IPS-NIHi7 (cell line): ENCODE results near the gene CACNG4.
"Not testable (repeated sequence)": the region's sequence is repeated elsewhere in the genome, so short reads cannot be mapped to it uniquely, and the experiment has no call there.

Experiments used
- DNase-seq: peaks from one replicate; pipeline ENCODE4 v3.0.0; 2012; ENCODE audit warnings: mixed read lengths; ENCODE audit errors: extremely low spot score

Gene CACNG4

GRCh38 chr17:67018471-67019434 is 54.2 kb downstream of the CACNG4 start:
- no peak for DNase-seq

DNA sequence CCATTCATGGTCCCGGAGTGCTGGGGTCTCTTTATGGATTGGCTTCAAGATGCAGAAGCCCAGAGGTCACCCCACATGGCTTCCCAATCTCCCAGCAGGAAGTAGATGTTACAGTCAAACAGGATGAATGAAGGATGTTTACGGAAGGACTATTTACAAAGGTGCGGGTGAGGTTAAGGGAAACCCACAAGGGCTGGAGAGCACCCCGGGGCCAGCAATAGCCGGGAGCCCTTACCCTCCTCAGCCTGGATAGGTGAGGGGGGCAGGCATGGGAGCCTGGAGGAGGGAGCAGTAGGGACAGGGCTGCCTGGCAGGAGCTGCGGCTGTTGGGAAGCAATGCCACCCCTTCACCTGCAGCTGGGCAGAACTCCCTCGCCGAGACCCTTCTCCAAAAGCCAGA is 55.3 kb downstream of the CACNG4 start:
- no peak for DNase-seq

DNA sequence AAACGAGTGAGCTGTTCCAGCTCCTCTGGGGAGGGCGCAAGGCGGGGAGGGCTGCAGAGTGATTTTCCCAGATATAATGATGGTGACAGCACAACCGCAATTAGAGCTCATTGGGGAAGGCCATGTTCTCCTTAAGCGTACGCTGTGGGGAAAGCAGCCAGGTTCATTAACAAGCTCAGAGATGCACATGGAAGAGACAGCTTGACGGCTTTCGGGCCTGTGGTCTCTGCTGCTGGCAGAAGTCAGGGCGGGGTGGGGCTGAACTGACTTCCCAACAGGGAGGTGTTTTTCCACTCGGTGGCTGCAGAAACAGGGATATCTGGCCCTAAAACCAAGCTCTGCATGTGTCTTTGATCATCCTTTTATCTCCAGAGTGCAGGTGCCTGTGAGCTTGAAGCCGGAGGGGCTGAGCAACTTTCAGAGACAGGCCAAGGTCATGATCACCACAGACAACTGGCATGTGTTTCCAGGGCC is 55.8 kb downstream of the CACNG4 start:
- no peak for DNase-seq

DNA sequence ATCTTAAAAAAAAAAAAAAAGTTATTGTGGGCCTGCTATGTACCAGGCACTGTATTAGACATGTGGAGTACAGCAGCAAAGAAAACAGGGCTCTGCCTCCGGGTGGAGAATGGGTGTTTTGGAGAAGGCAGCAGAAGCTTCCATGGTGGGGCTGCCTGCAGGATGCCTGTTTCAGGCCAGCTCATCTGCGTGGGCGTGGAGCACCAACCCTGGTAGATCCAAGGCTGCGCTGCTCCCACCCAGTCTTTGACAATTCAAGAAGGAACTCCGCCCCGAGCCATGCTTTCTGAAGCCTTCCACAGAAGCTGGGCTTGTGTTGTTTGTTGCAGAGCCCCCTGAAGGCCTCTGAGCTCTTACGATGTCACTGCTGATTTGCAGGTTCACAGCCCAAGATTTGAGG is 56.7 kb downstream of the CACNG4 start:
- no peak for DNase-seq

DNA sequence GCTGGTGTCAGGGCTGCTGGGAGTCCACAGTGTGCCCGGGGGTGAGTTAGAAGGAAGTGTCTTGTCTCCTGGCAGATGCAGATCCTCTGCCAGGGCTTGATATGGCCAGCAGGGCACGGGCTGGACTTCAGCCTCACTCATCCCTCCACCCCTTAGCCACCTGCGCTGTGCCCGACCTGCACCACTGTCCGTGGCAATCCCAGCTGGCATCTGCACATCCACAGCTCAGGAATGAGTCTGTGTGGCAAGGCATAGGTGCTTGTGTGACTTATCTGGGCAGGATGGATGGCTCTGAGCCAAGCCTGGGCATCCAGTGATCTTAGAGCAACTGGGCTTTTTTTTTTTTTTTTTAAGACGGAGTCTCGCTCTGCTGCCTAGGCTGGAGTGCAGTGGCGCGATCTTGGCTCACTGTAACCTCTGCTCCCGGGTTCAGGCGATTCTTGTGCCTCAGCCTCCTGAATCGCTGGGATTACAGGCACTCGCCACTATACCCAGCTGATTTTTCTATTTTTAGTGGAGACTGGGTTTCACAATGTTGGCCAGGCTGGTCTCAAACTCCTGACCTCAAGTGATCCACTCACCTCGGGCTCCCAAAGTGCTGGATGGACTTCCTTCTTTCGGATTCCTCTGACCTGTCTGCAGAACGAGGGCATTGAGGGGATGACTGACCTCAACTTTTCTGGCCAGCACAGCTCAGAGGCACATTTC is 57.4 kb downstream of the CACNG4 start:
- DNase-seq, result no peak

- DNase-seq, result no peak
These were observed 57.9 kb downstream of the CACNG4 start for GRCh38 chr17:67022451-67022810.

DNA sequence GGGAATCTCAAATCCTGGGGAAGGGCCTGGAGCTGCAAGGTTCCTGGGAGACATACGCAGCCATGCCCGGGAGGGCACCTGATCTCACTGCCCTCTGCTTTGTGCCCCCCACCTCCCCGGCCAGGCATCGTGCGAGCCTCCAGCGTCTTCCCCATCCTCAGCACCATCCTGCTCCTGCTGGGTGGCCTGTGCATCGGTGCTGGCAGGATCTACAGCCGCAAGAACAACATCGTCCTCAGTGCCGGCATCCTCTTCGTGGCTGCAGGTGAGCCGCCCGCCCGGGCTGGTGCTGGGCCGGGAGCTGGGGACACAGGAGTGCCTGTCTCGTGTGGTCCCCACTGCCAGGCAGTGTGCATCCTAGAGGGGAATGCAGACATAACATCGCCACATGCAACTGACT is 60.2 kb downstream of the CACNG4 start:
- no peak for DNase-seq

- no peak for DNase-seq
These were observed 60.8 kb downstream of the CACNG4 start for GRCh38 chr17:67025216-67025792.

DNA sequence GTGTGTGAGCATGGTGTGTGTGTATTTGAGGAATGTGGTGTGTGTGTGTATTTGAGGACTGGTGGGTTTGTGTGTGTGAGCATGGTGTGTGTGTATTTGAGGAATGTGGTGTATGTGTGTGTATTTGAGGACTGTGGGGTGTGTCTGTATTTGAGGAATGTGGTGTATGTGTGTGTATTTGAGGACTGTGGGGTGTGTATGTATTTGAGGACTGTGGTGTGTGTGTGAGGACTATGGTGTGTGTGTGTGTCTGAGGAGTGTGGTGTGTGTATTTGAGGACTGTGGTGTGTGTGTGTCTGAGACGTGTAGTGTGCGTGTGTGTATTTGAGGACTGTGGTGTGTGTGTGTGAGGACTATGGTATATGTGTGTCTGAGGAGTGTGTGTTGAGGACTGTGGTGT is 61.8 kb downstream of the CACNG4 start:
- no peak for DNase-seq

DNA sequence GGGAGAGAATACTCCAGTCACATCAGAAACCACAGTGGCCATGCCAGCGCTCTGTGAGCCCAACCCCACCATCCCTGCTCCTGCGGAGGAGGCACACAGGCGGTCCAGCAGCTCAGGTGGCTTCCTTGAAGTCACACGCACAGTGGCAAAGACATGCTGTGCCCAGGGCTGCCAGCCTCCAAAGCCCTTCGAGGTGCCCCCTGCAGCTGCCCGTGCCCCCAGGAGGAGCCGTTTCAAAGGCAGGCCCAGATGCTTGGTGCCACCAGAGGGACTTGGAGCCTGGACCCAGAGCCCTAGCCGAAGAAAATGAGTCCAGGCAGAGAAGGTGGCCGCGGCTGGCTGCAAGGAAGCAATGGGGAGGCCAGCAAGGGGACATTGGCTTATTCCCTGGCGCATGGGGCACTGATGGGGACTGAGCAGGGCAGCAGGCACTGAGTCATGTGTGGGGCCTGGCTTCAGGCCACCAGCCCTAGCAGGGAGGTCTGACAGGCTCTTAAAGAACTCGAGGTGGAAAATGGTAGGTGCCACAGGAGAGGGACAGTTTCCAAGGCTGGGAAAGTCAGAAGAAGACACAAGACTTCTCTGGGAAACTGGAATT is 62.6 kb downstream of the CACNG4 start:
- DNase-seq, result no peak

DNA sequence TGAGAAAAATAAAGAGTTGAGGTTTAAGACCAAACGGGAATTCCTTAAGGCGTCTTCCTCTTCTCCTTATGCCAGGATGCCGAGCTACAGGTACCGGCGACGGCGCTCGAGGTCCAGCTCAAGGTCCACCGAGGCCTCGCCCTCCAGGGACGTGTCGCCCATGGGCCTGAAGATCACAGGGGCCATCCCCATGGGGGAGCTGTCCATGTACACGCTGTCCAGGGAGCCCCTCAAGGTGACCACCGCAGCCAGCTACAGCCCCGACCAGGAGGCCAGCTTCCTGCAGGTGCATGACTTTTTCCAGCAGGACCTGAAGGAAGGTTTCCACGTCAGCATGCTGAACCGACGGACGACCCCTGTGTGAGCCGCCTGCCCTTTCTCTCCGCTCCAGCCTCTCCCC is 66.1 kb downstream of the CACNG4 start:
- no peak for DNase-seq

GRCh38 chr17:67032382-67032781 is 67.9 kb downstream of the CACNG4 start:
- no peak for DNase-seq

- no peak for DNase-seq
These were observed 68.5 kb downstream of the CACNG4 start for GRCh38 chr17:67032985-67033384.

GRCh38 chr17:67033613-67034012 is 69.1 kb downstream of the CACNG4 start:
- no peak for DNase-seq

DNA sequence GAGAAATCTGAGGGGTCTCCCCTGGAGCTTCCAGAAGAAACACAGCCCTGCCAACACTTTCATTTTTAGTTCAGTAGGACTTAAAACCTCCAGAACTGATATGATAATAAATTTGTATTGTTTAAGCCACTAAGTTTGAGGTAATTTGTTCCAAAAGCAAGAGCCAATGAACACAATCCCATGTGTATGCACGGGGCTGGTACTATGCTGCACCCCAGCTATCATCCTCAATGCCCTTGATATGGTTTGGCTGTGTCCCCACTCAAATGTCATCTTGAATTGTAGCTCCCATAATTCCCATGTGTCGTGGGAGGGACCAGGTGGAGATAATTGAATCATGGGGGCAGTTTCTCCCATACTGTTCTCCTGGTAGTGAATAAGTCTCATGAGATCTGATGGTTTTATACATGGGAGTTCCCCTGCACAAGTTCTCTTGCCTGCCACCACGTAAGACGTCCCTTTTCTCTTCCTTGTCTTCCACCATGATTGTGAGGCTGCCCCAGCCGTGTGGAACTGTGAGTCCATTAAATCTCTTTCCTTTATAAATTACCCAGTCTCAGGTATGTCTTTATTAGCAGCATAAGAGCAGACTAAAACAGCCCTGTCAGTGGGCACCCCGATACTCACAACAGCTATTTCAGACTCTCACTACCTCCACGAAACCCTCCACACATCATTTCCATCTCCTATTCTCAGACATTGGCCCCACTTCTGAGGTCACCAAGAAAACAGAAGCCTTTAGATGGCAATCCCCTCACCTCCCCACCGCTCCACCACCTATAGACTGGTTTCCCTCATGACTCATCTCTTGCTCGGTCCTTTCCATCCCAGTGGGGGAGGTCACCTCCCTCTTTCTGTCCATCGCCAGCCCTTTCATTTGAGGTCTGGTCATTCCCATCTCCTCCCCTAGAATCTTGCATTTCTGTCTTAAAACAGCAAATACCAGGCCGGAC is 70.9 kb downstream of the CACNG4 start:
- DNase-seq, result no peak

- no peak for DNase-seq
These were observed 74.4 kb downstream of the CACNG4 start for GRCh38 chr17:67038861-67039365.

- no peak for DNase-seq
These were observed 76.1 kb downstream of the CACNG4 start for GRCh38 chr17:67040652-67041051.

DNA sequence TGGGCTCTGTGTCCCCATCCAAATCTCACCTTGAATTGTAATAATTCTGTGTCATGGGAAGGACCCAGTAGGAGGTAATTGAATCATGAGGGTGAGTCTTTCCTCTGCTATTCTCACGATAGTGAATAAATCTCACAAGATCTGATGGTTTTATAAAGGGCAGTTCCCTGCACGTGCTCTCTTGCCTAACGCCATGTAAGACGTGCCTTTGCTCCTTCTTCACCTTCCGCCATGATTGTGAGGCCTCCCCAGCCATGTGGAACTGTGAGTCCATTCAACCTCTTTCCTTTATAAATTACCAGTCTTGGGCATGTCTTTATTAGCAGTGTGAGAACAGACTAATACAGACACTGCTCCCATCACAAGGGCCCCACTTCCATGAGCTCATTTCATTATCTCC is 76.6 kb downstream of the CACNG4 start:
- DNase-seq, result not testable (repeated sequence)

GRCh38 chr17:67041531-67041930 is 77.0 kb downstream of the CACNG4 start:
- no peak for DNase-seq

DNA sequence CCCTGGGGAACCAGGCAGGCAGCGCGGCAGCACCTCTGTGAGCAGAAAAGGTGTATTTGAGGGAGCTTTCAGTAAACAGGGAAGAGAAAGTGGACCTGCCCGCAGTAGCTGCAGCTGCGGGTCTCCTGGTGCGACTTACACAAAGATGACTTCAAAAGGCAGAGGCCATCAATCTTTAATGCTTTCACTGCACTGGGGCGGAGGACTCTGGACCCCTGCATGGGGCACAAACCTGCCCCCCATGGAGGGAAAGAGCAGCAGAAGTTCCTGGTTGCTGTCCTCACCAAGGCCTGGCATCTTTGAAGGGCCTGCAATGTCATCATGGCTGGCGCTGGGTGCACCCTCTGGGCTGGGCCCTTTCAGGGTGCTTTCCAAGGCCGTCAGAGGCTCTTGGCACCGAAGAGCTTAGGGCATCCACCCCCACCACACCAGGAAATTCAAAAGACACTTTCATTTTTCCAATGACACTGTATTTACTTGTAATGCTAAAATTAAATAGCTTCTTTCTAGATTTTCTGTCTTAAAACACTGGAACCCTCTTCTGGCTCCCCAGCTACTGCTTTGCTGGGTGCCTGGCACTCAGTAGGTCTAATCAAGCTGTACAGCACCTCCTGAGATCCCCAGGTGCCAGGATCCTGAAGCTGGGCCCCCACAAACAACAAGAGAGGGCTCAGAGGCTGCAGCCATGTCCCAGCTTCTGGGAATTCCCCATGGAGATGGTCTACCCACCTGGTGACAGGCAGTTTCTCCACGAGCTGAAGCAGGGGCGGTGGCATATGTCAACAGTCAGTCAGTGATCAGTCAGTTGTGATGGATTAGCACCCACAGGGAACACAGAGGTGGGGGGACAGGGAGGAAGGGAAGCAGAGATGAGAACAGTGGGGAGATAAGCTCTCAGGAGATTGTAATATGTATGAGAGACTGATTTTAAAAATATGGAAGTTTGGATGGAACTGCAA is 77.7 kb downstream of the CACNG4 start:
- DNase-seq, result no peak
